ENCODE data around the gene CACNB1.

DNA sequence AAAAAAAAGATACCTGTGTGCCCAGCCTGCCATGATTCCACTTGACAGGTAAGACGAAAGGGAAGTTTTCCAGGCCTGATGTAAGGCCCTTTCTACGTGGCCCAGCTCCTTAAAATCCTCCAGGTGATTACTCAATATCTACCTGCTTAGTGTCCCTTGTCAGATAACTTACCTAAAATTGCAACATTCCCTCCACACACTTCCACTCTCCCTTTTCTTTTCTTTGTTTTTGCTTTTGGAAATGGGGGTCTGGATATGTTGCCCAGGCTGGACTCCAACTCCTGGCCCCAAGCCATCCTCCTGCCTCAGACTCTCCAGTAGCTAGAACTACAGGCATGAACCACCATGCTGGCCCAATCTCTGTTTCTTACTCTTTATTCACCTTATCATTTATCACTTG, 38.8 kb downstream of the CACNB1 start:
- TF ChIP-seq GLIS3 (CRISPR knock-in tag; IDR thresholded peaks at IDR 0.05) (no peak), ZNF8 (CRISPR knock-in tag; IDR thresholded peaks at IDR 0.05) (no peak), RARB (CRISPR knock-in tag; IDR thresholded peaks at IDR 0.05) (no peak), PPARA (CRISPR knock-in tag; IDR thresholded peaks at IDR 0.05; ENCODE audit: borderline replicate concordance) (no peak)
- TF ChIP-seq, protein P1, sequence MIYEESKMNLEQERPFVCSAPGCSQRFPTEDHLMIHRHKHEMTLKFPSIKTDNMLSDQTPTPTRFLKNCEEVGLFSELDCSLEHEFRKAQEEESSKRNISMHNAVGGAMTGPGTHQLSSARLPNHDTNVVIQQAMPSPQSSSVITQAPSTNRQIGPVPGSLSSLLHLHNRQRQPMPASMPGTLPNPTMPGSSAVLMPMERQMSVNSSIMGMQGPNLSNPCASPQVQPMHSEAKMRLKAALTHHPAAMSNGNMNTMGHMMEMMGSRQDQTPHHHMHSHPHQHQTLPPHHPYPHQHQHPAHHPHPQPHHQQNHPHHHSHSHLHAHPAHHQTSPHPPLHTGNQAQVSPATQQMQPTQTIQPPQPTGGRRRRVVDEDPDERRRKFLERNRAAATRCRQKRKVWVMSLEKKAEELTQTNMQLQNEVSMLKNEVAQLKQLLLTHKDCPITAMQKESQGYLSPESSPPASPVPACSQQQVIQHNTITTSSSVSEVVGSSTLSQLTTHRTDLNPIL (CRISPR knock-in tag; IDR thresholded peaks at IDR 0.05; ENCODE audit: low read depth) = no peak
- TF ChIP-seq, protein P2, sequence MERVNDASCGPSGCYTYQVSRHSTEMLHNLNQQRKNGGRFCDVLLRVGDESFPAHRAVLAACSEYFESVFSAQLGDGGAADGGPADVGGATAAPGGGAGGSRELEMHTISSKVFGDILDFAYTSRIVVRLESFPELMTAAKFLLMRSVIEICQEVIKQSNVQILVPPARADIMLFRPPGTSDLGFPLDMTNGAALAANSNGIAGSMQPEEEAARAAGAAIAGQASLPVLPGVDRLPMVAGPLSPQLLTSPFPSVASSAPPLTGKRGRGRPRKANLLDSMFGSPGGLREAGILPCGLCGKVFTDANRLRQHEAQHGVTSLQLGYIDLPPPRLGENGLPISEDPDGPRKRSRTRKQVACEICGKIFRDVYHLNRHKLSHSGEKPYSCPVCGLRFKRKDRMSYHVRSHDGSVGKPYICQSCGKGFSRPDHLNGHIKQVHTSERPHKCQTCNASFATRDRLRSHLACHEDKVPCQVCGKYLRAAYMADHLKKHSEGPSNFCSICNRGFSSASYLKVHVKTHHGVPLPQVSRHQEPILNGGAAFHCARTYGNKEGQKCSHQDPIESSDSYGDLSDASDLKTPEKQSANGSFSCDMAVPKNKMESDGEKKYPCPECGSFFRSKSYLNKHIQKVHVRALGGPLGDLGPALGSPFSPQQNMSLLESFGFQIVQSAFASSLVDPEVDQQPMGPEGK (CRISPR knock-in tag; IDR thresholded peaks at IDR 0.05; ENCODE audit: borderline replicate concordance) = no peak

Data from SK-N-SH treated with all-trans-retinoic acid at 6 μM for 48 hours (cell line).